LNCaP clone FGC (cell line): ENCODE results near the gene KDM7A.

Experiments used
- DNase-seq: peaks from one replicate; pipeline ENCODE4 v3.0.0-alpha.2; 2011; ENCODE audit warnings: low read depth
- H3K4me3 ChIP-seq: 2 replicates; pipeline ENCODE4 v1.5.1; 2011; ENCODE audit warnings: mild to moderate bottlenecking, low read depth, low read length, control low read depth
- TF ChIP-seq, protein P1 (sequence below): IDR thresholded peaks from 2 replicates; pipeline ENCODE4 v1.5.1; 2012; ENCODE audit warnings: mild to moderate bottlenecking; ENCODE audit not compliant: control insufficient read depth, insufficient read depth; ENCODE audit errors: extremely low read depth

The KDM7A gene

DNA sequence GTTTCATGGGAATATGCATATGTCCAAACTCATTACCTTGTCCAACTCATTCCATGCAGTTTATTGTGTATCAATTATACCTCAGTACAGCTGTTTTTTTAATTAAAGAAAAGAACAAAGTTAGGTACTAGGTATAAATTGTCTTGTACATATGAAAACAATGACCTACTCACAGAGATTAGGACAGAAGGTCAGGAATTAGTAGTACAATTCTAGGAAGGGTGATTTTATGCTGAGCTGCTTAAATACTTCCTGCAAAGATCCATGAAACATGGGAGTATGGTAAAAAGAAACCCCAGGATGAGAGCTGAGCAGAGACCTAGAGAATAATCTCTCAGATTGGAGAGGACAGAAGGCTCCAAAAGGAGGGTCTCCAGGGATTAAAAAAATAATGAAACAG lies 13.8 kb upstream of the KDM7A start:
- no peak overlapping the region for H3K4me3 ChIP-seq
- DNase-seq = no peak
- TF ChIP-seq, protein P1, sequence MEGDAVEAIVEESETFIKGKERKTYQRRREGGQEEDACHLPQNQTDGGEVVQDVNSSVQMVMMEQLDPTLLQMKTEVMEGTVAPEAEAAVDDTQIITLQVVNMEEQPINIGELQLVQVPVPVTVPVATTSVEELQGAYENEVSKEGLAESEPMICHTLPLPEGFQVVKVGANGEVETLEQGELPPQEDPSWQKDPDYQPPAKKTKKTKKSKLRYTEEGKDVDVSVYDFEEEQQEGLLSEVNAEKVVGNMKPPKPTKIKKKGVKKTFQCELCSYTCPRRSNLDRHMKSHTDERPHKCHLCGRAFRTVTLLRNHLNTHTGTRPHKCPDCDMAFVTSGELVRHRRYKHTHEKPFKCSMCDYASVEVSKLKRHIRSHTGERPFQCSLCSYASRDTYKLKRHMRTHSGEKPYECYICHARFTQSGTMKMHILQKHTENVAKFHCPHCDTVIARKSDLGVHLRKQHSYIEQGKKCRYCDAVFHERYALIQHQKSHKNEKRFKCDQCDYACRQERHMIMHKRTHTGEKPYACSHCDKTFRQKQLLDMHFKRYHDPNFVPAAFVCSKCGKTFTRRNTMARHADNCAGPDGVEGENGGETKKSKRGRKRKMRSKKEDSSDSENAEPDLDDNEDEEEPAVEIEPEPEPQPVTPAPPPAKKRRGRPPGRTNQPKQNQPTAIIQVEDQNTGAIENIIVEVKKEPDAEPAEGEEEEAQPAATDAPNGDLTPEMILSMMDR = no peak

DNA sequence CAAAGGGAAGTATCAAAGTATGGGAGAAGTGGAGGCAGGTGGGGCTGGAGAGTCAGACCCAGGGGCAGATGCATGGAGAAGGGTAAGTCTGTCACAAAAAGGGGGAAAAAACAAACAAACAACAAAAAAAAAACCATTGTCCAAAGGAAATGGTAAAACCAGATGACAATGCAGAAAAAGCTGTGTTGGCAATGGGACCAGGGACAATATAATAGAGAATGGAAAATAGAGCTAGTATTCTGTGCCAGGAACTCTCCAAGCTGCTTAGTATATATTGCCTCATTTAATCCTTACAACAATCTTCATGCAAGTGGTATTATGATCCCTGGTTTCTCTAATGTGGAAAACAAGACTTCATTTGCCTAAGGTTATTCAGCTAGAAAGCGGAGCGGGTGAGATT lies 13.1 kb upstream of the KDM7A start:
- TF ChIP-seq, protein P1 = no peak
- no peak for DNase-seq
- no peak overlapping the region for H3K4me3 ChIP-seq

DNA sequence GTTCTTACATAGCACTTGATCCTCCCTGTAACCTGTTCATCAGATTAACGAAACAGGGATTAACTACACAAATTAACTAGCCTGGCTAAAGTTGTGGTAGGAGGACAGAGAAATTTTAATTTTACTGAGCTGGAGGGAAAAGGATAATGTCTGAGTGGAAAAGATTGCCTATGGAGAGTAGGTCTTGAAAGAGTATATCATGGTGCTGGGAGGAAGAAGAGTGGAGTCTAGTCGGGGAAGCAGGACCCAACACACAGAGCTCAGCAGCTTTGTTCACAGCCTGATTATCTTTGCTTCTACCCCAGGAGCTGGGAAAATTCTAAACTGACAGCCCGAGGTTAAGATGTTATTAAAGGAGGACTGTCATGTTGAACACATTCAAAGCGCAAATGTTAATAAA lies 6.1 kb upstream of the KDM7A start:
- no peak for DNase-seq
- TF ChIP-seq, protein P1 = no peak
- H3K4me3 ChIP-seq = no peak overlapping the region

DNA sequence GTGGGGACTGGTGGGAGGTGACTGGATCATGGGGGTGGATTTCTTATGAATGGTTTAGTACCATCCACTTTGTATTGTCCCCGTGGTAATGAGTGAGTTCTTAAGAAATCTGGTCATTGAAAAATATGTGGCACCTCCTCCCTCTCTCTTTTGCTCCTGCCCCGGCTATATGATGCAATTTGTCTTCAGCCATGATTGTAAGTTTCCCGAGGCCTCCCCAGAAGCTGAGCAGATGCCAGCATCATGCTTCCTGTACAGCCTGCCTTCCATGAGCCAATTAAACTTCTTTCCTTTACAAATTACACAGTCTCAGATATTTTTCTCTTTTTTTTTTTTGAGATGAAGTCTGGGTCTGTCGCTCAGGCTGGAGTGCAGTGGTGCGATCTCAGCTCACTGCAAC lies 2.6 kb upstream of the KDM7A start:
- TF ChIP-seq, protein P1 = no peak
- no peak overlapping the region for H3K4me3 ChIP-seq
- DNase-seq = no peak

DNA sequence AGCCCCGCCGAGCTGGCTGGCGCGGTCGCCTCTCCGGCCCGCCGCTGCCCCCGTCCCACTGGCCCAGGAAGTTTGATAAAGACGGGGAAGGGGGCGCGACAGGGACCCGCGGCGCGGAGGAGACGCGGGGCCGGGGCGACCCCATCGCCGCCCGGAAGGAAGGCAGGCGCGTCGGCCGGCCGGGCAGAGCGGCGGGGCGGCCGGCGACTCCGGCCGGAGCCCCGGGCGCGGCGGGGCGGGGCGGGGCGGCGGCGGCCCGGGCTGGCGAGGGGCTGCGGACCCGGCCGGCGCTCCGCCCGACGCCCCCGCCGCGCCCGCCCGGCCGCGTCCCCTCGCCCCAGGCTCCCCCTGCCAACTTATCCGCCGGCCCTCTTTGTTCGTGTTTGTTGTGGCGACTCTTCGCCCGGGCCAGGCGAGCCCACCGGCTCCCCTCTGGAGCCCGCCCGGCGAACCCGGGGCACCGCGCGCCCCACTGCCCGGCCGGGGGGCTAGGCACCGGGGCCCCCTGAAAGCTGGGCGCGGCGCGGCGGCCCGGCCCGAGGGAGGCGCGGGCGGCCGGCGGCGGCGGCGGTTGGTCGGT lies 571 bp downstream of the KDM7A start:
- peak overlapping the region; percentile 70 for H3K4me3 ChIP-seq
- TF ChIP-seq, protein P1 = no peak
- DNase-seq = no peak

DNA sequence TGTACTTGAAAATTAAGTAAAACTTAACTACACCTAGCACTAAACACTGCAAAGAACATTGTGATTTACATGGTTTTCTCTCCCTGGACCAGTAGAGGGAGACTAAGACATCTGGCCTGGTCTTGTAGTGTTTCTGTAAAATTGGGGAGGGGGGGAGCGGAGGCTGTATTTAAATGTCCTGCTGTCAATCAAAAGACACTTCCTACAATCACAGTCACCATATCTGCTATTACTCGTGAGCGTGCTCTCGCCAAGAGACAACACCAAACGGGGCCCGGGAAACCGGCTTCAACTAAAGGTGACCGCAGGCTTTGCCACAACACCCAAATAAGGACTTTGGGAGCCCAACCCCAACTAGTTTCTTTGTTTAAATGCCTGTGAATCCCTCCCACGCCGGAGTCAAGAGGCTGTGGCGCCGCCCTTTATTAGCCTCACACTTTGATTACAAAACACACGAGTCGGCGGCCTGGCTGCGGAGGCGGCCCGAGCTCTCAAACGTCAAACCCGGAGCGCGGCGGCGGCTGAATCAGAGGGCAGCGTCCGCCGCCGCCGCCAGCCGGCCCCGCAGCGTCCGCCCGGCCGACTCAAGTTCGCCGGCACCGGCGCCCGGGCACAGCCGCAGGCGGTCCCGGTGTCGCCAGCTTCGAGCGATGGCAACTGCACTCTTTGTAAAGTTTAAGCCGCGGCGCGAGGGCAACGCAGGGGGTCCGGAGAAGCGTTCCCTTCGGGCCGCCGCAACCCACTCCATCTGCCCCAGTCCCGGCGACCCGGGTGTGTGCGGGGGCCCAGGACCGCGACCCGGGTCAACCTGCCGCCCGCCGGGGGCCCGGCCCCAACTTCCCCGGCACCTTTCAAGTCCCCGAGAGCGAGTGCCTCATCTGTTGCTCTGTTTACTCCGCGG lies 1.3 kb downstream of the KDM7A start:
- TF ChIP-seq, protein P1 = peak; percentile 87
- H3K4me3 ChIP-seq = peak overlapping the region; percentile 70
- peak; percentile 94 for DNase-seq
